Raji (cell line): ENCODE measurements around the gene PPM1H.

Experiments
- POLR2A ChIP-seq: IDR thresholded peaks from 2 replicates; pipeline ENCODE4 v1.6.1; 2011; ENCODE audit warnings: low read depth, low read length, control low read depth; ENCODE audit not compliant: insufficient read depth

The PPM1H gene

GRCh38 chr12:62651138-62651537 is 283.8 kb downstream of the PPM1H start:
- no peak for TF ChIP-seq POLR2A

GRCh38 chr12:62649412-62650138 is 285.4 kb downstream of the PPM1H start:
- no peak for TF ChIP-seq POLR2A

- TF ChIP-seq POLR2A, result no peak
Measured at GRCh38 chr12:62647586-62647985, 287.4 kb downstream of the PPM1H start.

- no peak for TF ChIP-seq POLR2A
Measured at GRCh38 chr12:62646566-62646965, 288.4 kb downstream of the PPM1H start.

- no peak for TF ChIP-seq POLR2A
Measured at GRCh38 chr12:62643486-62643885, 291.5 kb downstream of the PPM1H start.

- no peak for TF ChIP-seq POLR2A
Measured at GRCh38 chr12:62642486-62642885, 292.5 kb downstream of the PPM1H start.

- no peak for TF ChIP-seq POLR2A
Measured at GRCh38 chr12:62640910-62641448, 294.0 kb downstream of the PPM1H start.

GRCh38 chr12:62637679-62638078 is 297.3 kb downstream of the PPM1H start:
- no peak for TF ChIP-seq POLR2A

GRCh38 chr12:62635649-62636048 is 299.3 kb downstream of the PPM1H start:
- no peak for TF ChIP-seq POLR2A

GRCh38 chr12:62632411-62632918 is 302.5 kb downstream of the PPM1H start:
- no peak for TF ChIP-seq POLR2A

GRCh38 chr12:62631471-62632410 is 303.2 kb downstream of the PPM1H start:
- TF ChIP-seq POLR2A, result no peak

GRCh38 chr12:62629971-62630739 is 304.8 kb downstream of the PPM1H start:
- TF ChIP-seq POLR2A, result no peak

- TF ChIP-seq POLR2A, result no peak
Measured at GRCh38 chr12:62629413-62629812, 305.5 kb downstream of the PPM1H start.

GRCh38 chr12:62627181-62627580 is 307.8 kb downstream of the PPM1H start:
- TF ChIP-seq POLR2A, result no peak

GRCh38 chr12:62625228-62625627 is 309.7 kb downstream of the PPM1H start:
- TF ChIP-seq POLR2A, result no peak
